Subcutaneous abdominal adipose tissue (tissue), 5 donors: ENCODE measurements around the gene CPM.
"Not testable (repeated sequence)": the region's sequence is repeated elsewhere in the genome, so short reads cannot be mapped to it uniquely, and the experiment has no call there.

Experiments
- H3K27ac ChIP-seq: one replicate; pipeline ENCODE4 v1.7.0; 2013; ENCODE audit warnings: low read depth, mild to moderate bottlenecking, inconsistent platforms, low read length, moderate library complexity
- H3K27me3 ChIP-seq, 5 donors: one replicate each; pipeline ENCODE4 v1.7.0; 2013; ENCODE audit warnings: low read length in 5 of 5, inconsistent platforms in 1 of 5; ENCODE audit not compliant: control insufficient read depth in 5 of 5, insufficient read depth in 4 of 5
- H3K36me3 ChIP-seq, 5 donors: one replicate each; pipeline ENCODE4 v1.7.0; 2013; ENCODE audit warnings: low read length in 5 of 5; ENCODE audit not compliant: control insufficient read depth in 5 of 5, insufficient read depth in 5 of 5
- H3K4me1 ChIP-seq, 5 donors: one replicate each; pipeline ENCODE4 v1.7.0; 2013; ENCODE audit warnings: low read length in 5 of 5, mild to moderate bottlenecking in 3 of 5, moderate library complexity in 1 of 5; ENCODE audit not compliant: control insufficient read depth in 5 of 5, insufficient read depth in 5 of 5
- H3K4me3 ChIP-seq, 5 donors: one replicate each; pipeline ENCODE4 v1.7.0; 2013; ENCODE audit warnings: low read length in 5 of 5, low read depth in 1 of 5
- H3K9ac ChIP-seq, 5 donors: one replicate each; pipeline ENCODE4 v1.7.0; 2013; ENCODE audit warnings: low read length in 5 of 5, mild to moderate bottlenecking in 4 of 5, moderate library complexity in 3 of 5
- H3K9me3 ChIP-seq, 5 donors: one replicate each; pipeline ENCODE4 v1.7.0; 2013; ENCODE audit warnings: low read length in 5 of 5; ENCODE audit not compliant: control insufficient read depth in 5 of 5
- donor health status: healthy.
- donor health status: healthy.
- donor health status: healthy.
- donor health status: healthy.
- donor health status: healthy.

The CPM gene

GRCh38 chr12:68805592-68806120, 127.3 kb downstream of the CPM start:
- Histone ChIP-seq H3K27ac (no peak overlapping the region), H3K9ac (no peak overlapping the region), H3K9me3 (no peaks in the 10 kb centered on the region)

GRCh38 chr12:68804657-68805591, 128.0 kb downstream of the CPM start:
- Histone ChIP-seq H3K36me3 (peaks cover 0 to 4% (median 0%) of the 10 kb centered on the region in 5 donors), H3K9me3 (no peaks in the 10 kb centered on the region), H3K9ac (no peak overlapping the region), H3K27ac (no peak overlapping the region), H3K4me1 (peaks cover 0 to 18% (median 13%) of the 10 kb centered on the region in 5 donors), H3K27me3 (no peaks in the 10 kb centered on the region), H3K4me3 (no peak overlapping the region)

More at GRCh38 chr12:68805592-68806120, 127.3 kb downstream of the CPM start:
- no peak overlapping the region for H3K4me3 ChIP-seq
- peaks cover 0 to 5% (median 0%) of the 10 kb centered on the region in 5 donors for H3K36me3 ChIP-seq
- peaks cover 0 to 18% (median 13%) of the 10 kb centered on the region in 5 donors for H3K4me1 ChIP-seq
- no peaks in the 10 kb centered on the region for H3K27me3 ChIP-seq

DNA sequence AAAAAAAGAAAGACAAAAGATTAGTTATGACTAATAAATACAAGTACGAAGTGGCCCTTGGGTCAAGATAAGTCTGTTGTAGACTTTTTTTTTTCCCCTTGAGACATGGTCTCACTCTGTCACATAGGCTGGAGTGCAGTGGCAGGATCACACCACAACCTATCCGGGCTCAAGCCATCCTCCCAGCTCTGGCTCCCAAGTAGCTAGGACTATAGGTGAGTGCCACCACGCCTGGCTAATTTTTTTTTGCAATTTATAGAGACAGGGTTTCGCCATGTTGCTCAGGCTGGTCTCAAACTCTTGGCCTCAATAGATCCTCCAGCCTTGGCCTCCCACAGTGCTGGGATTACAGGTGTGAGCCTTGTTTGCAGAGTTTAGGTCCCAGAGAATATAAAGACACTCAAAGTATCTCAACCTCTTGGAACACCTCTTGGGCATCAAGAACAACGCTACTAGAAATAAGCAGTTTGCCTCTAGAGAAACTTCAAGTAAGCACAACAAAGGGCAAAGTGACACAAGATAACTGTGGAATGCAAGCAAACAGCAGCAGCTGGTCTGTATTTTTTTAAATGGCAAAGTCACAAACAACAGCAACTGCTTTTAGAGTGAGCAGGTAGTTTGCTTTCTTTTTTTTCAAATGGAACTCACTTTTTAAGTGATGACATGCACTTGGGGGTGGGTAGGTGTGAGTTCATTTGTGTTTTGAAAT, 128.9 kb downstream of the CPM start:
- Histone ChIP-seq H3K9ac (no peak overlapping the region), H3K9me3 (no peaks in the 10 kb centered on the region), H3K27me3 (no peaks in the 10 kb centered on the region), H3K36me3 (no peaks in the 10 kb centered on the region), H3K4me1 (peaks cover 0 to 15% (median 11%) of the 10 kb centered on the region in 5 donors), H3K27ac (no peak overlapping the region), H3K4me3 (no peak overlapping the region)

- not testable (repeated sequence) for H3K4me3 ChIP-seq, H3K4me1 ChIP-seq, H3K27ac ChIP-seq, H3K36me3 ChIP-seq, H3K9me3 ChIP-seq, H3K9ac ChIP-seq, H3K27me3 ChIP-seq
Measured at GRCh38 chr12:68802911-68803651, 129.9 kb downstream of the CPM start.

- H3K36me3 ChIP-seq, H3K4me3 ChIP-seq, H3K27ac ChIP-seq, H3K27me3 ChIP-seq, H3K4me1 ChIP-seq, H3K9me3 ChIP-seq, H3K9ac ChIP-seq: not testable (repeated sequence)
Measured at GRCh38 chr12:68802372-68802745, 130.6 kb downstream of the CPM start.
